Measurements from ENCODE around the gene PPM1H.
"Not testable (repeated sequence)": the region's sequence is repeated elsewhere in the genome, so short reads cannot be mapped to it uniquely, and the experiment has no call there.

PPM1H gene

GRCh38 chr12:62832558-62832957, 102.4 kb downstream of the PPM1H start:
- DNase-seq: no peak

- no peak for DNase-seq
Observed at GRCh38 chr12:62832027-62832426, 102.9 kb downstream of the PPM1H start.

- DNase-seq: no peak
Observed at GRCh38 chr12:62827855-62828254, 107.1 kb downstream of the PPM1H start.

- DNase-seq: no peak
Observed at GRCh38 chr12:62827042-62827441, 107.9 kb downstream of the PPM1H start.

- DNase-seq: no peak
Observed at GRCh38 chr12:62817556-62818271, 117.2 kb downstream of the PPM1H start.

- DNase-seq: no peak
Observed at GRCh38 chr12:62814243-62814642, 120.7 kb downstream of the PPM1H start.

GRCh38 chr12:62813031-62813829, 121.7 kb downstream of the PPM1H start:
- peak; percentile 56 for DNase-seq

GRCh38 chr12:62811481-62811880, 123.5 kb downstream of the PPM1H start:
- DNase-seq: not testable (repeated sequence)

GRCh38 chr12:62808166-62808879, 126.6 kb downstream of the PPM1H start:
- DNase-seq: no peak

- no peak for DNase-seq
Observed at GRCh38 chr12:62806893-62807292, 128.1 kb downstream of the PPM1H start.

GRCh38 chr12:62806244-62806836, 128.6 kb downstream of the PPM1H start:
- DNase-seq: no peak

GRCh38 chr12:62805517-62805916, 129.4 kb downstream of the PPM1H start:
- no peak for DNase-seq

- no peak for DNase-seq
Observed at GRCh38 chr12:62803756-62804155, 131.2 kb downstream of the PPM1H start.

GRCh38 chr12:62802984-62803383, 132.0 kb downstream of the PPM1H start:
- DNase-seq: peak; percentile 22

- no peak for DNase-seq
Observed at GRCh38 chr12:62802321-62802720, 132.6 kb downstream of the PPM1H start.

- no peak for DNase-seq
Observed at GRCh38 chr12:62801796-62802195, 133.2 kb downstream of the PPM1H start.

- no peak for DNase-seq
Observed at GRCh38 chr12:62800707-62801400, 134.1 kb downstream of the PPM1H start.

- no peak for DNase-seq
Observed at GRCh38 chr12:62799766-62800406, 135.1 kb downstream of the PPM1H start.

GRCh38 chr12:62799126-62799736, 135.7 kb downstream of the PPM1H start:
- DNase-seq: peak; percentile 54

- no peak for DNase-seq
Observed at GRCh38 chr12:62794218-62794583, 140.7 kb downstream of the PPM1H start.

Measured in NCI-H748 treated with DMSO at 0.1 percent for 48 hours (cell line).